ENCODE results near the gene DNM2. TPM values are rescaled to one million over a fixed set of nuclear protein-coding genes. Genes with fewer than 3 reads are reported as not detected.
A peak's percentile ranks its signal among the peaks of the same experiment; 100 is the strongest.
"Not testable (repeated sequence)": the region's sequence is repeated elsewhere in the genome, so short reads cannot be mapped to it uniquely, and the experiment has no call there.

DNM2 gene
- total RNA-seq (ENCODE audit: unreplicated experiment) = 184 TPM
- long read RNA-seq, partial matches to known transcripts = 9 of 19 reads
- long read RNA-seq, other reads (novel, unspliced or antisense) = 5 of 19 reads

DNA sequence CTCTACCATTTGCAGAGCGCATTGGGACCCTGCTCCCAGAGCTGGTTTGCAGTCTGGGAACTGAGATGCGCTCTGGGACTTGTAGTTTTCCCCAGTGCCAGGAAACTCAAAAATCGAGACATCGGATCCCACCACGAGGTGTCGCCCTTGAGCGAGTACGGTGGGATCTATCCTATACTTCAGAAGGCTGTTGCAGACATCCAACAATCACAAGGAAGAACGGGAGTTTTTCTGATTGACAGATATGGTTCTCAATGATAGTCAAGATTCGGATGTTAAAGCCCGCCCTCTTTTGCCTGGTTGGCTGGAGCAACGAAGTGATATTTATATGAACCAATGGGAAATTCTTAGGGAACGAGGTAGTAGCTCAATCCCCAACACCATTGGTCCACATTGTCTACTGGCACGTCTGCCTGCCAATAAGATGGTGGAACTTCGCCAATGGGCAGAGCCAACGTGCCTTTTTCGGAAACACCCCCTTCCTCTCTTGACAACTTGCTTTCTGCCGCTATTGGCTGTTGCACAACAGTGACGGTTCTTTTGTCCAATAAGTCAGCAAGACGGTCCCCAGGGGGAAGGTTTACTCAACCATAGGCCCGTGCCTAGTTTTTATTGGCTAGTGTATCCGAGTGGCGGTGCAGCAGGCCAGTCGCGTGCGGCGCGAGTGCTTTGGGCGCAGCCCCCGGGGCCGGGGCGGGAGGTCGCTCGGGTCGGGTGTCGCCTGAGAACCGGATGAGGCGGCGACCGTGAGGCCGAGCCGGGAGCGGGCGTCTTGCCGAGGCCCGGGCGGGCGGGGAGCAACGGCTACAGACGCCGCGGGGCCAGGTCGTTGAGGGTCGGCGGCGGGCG is at the start of gene DNM2:
Gene DNM2 (plus strand): TSS at position 724 of the 849 bp plus-strand sequence. CDS start 164 bp downstream, outside the sequence.
- Mint-ChIP-seq H3K4me3 (ENCODE audit: unreplicated experiment) (peak within 1 kb of the TSS; percentile 99), H3K4me1 (ENCODE audit: unreplicated experiment) (peaks cover 8% of the 10 kb centered on the region), H3K27ac (ENCODE audit: unreplicated experiment) (peak within 1 kb of the TSS; percentile 93), H3K9me3 (ENCODE audit: unreplicated experiment) (no peaks in the 10 kb centered on the region), H3K36me3 (ENCODE audit: low read depth, unreplicated experiment) (peaks cover 8% of the 10 kb centered on the region), H3K27me3 (ENCODE audit: unreplicated experiment) (peaks cover 7% of the 10 kb centered on the region)
- TF ChIP-seq, protein P1, sequence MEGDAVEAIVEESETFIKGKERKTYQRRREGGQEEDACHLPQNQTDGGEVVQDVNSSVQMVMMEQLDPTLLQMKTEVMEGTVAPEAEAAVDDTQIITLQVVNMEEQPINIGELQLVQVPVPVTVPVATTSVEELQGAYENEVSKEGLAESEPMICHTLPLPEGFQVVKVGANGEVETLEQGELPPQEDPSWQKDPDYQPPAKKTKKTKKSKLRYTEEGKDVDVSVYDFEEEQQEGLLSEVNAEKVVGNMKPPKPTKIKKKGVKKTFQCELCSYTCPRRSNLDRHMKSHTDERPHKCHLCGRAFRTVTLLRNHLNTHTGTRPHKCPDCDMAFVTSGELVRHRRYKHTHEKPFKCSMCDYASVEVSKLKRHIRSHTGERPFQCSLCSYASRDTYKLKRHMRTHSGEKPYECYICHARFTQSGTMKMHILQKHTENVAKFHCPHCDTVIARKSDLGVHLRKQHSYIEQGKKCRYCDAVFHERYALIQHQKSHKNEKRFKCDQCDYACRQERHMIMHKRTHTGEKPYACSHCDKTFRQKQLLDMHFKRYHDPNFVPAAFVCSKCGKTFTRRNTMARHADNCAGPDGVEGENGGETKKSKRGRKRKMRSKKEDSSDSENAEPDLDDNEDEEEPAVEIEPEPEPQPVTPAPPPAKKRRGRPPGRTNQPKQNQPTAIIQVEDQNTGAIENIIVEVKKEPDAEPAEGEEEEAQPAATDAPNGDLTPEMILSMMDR (IDR thresholded peaks at IDR 0.05; ENCODE audit: unreplicated experiment) = peak; percentile 82
- peak; percentile 98 for DNase-seq (ENCODE audit: low spot score)

DNA sequence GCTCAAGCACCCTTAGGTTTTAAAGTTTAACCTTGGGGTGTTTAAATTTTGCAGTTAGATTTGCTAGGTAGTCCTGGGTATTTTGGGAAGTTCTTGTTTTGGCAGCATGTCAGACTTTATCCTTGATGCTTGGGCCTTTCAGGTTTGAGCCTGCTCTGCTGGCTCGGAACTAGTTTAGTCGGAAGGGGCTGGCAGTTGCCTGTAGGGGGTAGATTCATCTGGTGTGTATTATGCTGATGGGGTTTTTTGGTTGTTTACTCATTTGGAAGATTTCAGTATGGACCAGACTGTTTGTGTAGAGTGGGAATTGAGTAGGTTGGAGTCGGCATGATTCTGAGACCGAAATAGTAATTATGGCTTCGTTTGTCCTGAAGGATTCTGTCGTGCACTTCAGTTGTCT is 48.6 kb upstream of the DNM2 start:
- no peak for DNase-seq (ENCODE audit: low spot score)
- Mint-ChIP-seq H3K36me3 (ENCODE audit: low read depth, unreplicated experiment) (peaks cover 23% of the 10 kb centered on the region), H3K27me3 (ENCODE audit: unreplicated experiment) (peaks cover 3% of the 10 kb centered on the region), H3K27ac (ENCODE audit: unreplicated experiment) (no peak overlapping the region), H3K9me3 (ENCODE audit: unreplicated experiment) (no peaks in the 10 kb centered on the region), H3K4me3 (ENCODE audit: unreplicated experiment) (no peak overlapping the region), H3K4me1 (ENCODE audit: unreplicated experiment) (no peaks in the 10 kb centered on the region)
- TF ChIP-seq, protein P1 (IDR thresholded peaks at IDR 0.05; ENCODE audit: unreplicated experiment) = no peak

DNA sequence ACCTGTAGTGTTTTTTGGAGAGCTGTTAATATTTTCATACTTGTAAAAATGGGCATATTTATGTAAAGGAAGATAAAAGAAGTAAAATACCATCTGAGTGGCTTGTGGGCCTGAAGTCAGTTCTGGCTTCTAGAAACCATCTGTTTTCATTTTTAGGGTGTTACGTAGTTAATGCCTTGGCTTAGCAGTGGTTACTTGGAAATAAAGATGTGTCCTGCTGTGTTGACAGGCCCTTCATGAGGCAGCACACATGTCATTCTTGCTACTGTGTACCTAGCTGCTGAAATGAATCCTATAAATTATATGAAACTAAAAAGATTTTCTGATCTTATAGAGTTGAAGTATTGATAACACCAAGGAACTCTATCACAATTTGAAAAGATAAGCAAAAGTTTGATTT is 47.7 kb upstream of the DNM2 start:
- Mint-ChIP-seq H3K27ac (ENCODE audit: unreplicated experiment) (no peak overlapping the region), H3K9me3 (ENCODE audit: unreplicated experiment) (no peaks in the 10 kb centered on the region), H3K4me1 (ENCODE audit: unreplicated experiment) (no peaks in the 10 kb centered on the region), H3K36me3 (ENCODE audit: low read depth, unreplicated experiment) (peaks cover 27% of the 10 kb centered on the region), H3K27me3 (ENCODE audit: unreplicated experiment) (peaks cover 3% of the 10 kb centered on the region), H3K4me3 (ENCODE audit: unreplicated experiment) (no peak overlapping the region)
- TF ChIP-seq, protein P1 (IDR thresholded peaks at IDR 0.05; ENCODE audit: unreplicated experiment) = no peak
- DNase-seq (ENCODE audit: low spot score) = no peak

DNA sequence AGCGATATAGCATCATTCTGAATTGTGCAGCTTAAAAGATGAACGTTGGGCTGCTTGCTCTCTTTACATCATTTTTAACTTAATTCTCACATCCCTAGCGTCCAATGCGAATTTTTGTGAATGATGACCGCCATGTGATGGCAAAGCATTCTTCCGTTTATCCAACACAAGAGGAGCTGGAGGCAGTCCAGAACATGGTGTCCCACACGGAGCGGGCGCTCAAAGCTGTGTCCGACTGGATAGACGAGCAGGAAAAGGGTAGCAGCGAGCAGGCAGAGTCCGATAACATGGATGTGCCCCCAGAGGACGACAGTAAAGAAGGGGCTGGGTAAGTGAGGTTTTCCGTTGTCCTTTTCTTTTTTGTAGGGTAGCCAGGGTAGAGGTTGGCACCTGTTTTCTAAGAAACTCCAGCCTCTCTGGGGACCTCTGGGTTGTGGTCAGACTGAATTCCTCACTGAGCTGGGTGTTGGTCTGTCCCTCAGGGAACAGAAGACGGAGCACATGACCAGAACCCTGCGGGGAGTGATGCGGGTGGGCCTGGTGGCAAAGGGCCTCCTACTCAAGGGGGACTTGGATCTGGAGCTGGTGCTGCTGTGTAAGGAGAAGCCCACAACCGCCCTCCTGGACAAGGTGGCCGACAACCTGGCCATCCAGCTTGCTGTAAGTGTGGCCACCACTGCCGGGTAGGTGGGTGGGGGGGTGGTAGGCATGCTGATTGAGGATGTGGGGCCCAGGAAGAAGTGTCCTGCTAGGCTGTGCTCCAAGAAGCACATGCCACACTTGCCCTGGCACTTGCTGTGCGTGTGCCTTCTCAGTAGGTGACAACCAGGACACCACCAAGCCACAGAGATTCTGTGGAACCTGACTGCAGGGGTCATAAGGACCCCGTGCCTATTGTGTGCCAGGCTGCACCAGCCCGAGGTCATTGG is 46.7 kb upstream of the DNM2 start:
- H3K27me3 Mint-ChIP-seq (ENCODE audit: unreplicated experiment) = peaks cover 3% of the 10 kb centered on the region
- TF ChIP-seq, protein P1 (IDR thresholded peaks at IDR 0.05; ENCODE audit: unreplicated experiment) = no peak
- H3K9me3 Mint-ChIP-seq (ENCODE audit: unreplicated experiment) = no peaks in the 10 kb centered on the region
- peak overlapping the region; percentile 42 for H3K4me3 Mint-ChIP-seq (ENCODE audit: unreplicated experiment)
- no peaks in the 10 kb centered on the region for H3K4me1 Mint-ChIP-seq (ENCODE audit: unreplicated experiment)
- H3K27ac Mint-ChIP-seq (ENCODE audit: unreplicated experiment) = no peak overlapping the region
- no peak for DNase-seq (ENCODE audit: low spot score)
- peaks cover 27% of the 10 kb centered on the region for H3K36me3 Mint-ChIP-seq (ENCODE audit: low read depth, unreplicated experiment)

DNA sequence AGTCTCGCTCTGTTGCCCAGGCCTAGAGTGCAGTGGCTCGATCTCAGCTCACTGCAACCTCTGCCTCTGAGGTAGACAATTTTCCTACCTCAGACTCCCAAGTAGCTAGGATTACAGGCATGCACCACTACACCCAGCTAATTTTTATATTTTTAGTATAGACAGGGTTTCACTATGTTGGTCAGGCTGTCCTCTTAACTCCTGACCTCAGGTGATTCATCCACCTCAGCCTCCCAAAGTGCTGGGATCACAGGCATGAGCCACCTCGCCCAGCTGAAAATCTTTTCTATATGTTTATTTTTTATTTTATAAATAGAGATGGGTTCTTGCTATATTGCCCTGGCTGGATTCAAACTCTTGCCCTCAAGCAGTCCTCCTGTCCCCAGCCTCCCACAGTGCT is 46.0 kb upstream of the DNM2 start:
- not testable (repeated sequence) for H3K27me3 Mint-ChIP-seq (ENCODE audit: unreplicated experiment); H3K4me1 Mint-ChIP-seq (ENCODE audit: unreplicated experiment); H3K4me3 Mint-ChIP-seq (ENCODE audit: unreplicated experiment); H3K9me3 Mint-ChIP-seq (ENCODE audit: unreplicated experiment); H3K27ac Mint-ChIP-seq (ENCODE audit: unreplicated experiment); DNase-seq (ENCODE audit: low spot score)
- peaks cover 29% of the 10 kb centered on the region for H3K36me3 Mint-ChIP-seq (ENCODE audit: low read depth, unreplicated experiment)

DNA sequence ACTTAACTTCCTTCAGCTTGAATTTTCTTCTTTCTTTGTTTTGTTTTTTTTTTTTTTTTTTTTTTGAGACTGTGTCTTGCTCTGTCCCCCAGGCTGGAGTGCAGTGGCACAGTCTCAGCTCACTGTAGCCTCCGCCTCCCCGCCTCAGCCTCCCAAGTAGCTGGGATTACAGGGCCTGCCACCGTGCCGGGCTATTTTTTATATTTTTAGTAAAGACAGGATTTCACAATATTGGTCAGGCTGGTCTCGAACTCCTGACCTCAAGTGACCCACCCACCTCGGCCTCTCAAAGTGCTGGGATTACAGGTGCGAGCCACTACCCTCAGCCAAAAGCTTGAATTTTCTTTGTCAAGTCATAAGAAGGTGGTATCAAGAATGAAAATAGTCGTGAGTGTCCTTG is 42.7 kb upstream of the DNM2 start:
- H3K36me3 Mint-ChIP-seq (ENCODE audit: low read depth, unreplicated experiment) = peaks cover 45% of the 10 kb centered on the region
- H3K27ac Mint-ChIP-seq (ENCODE audit: unreplicated experiment); H3K9me3 Mint-ChIP-seq (ENCODE audit: unreplicated experiment); DNase-seq (ENCODE audit: low spot score); H3K4me1 Mint-ChIP-seq (ENCODE audit: unreplicated experiment); H3K27me3 Mint-ChIP-seq (ENCODE audit: unreplicated experiment); H3K4me3 Mint-ChIP-seq (ENCODE audit: unreplicated experiment): not testable (repeated sequence)
